Liver (tissue), 9 donors: ENCODE results near the gene NTN1. TPM values are rescaled to one million over a fixed set of nuclear protein-coding genes. Genes with fewer than 3 reads are reported as not detected.

Experiments
- DNase-seq: peaks from one replicate; pipeline ENCODE4 v3.0.0-alpha.2; 2017; ENCODE audit warnings: low spot score
- H3K27ac ChIP-seq, 2 donors: one replicate each; pipeline ENCODE4 v1.7.0; 2013; ENCODE audit warnings: inconsistent platforms in 2 of 2, low read length in 2 of 2, control low read depth in 1 of 2, low read depth in 1 of 2, mild to moderate bottlenecking in 1 of 2
- H3K27me3 ChIP-seq, 4 donors: one replicate each; pipeline versions ENCODE4 v1.6.1 to v1.7.0; 2013; ENCODE audit warnings: low read length in 3 of 4, inconsistent platforms in 1 of 4, mild to moderate bottlenecking in 1 of 4, moderate library complexity in 1 of 4; ENCODE audit not compliant: control insufficient read depth in 4 of 4, insufficient read depth in 4 of 4
- H3K36me3 ChIP-seq, 4 donors: one replicate each; pipeline versions ENCODE4 v1.6.1 to v1.7.0; 2013; ENCODE audit warnings: low read length in 3 of 4, mild to moderate bottlenecking in 3 of 4, low read depth in 1 of 4, moderate library complexity in 1 of 4; ENCODE audit not compliant: control insufficient read depth in 4 of 4, insufficient read depth in 3 of 4
- H3K4me1 ChIP-seq, 4 donors: one replicate each; pipeline versions ENCODE4 v1.6.1 to v1.7.0; 2013; ENCODE audit warnings: low read length in 3 of 4, mild to moderate bottlenecking in 3 of 4, moderate library complexity in 1 of 4; ENCODE audit not compliant: control insufficient read depth in 4 of 4, insufficient read depth in 4 of 4
- H3K4me3 ChIP-seq, 3 donors: one replicate each; pipeline versions ENCODE4 v1.6.1 to v1.7.0; 2013; ENCODE audit warnings: low read length in 3 of 3, control low read depth in 1 of 3, low read depth in 1 of 3, mild to moderate bottlenecking in 1 of 3
- H3K9ac ChIP-seq, 2 donors: one replicate each; pipeline ENCODE4 v1.7.0; 2013; ENCODE audit warnings: low read length in 2 of 2, mild to moderate bottlenecking in 2 of 2, moderate library complexity in 2 of 2, control low read depth in 1 of 2, low read depth in 1 of 2
- H3K9me3 ChIP-seq, 4 donors: one replicate each; pipeline versions ENCODE4 v1.6.1 to v1.7.0; 2013; ENCODE audit warnings: low read length in 3 of 4; ENCODE audit not compliant: control insufficient read depth in 4 of 4
- EGR1 ChIP-seq, 2 donors: IDR thresholded peaks; 2 replicates each; pipeline ENCODE4 v1.6.1; 2016 to 2018; ENCODE audit warnings: antibody characterized with exemption in 2 of 2, low read depth in 2 of 2
- FOXA1 ChIP-seq: IDR thresholded peaks from 2 replicates; pipeline ENCODE4 v1.6.1; 2016; ENCODE audit warnings: antibody characterized with exemption
- FOXA2 ChIP-seq: IDR thresholded peaks from 2 replicates; pipeline ENCODE4 v1.6.1; 2016; ENCODE audit warnings: antibody characterized with exemption
- HNF4A ChIP-seq, 2 donors: conservative IDR thresholded peaks; 2 replicates each; pipeline ENCODE4 v1.6.1; 2016; ENCODE audit warnings: antibody characterized with exemption in 2 of 2, mild to moderate bottlenecking in 2 of 2
- HNF4G ChIP-seq: IDR thresholded peaks from 2 replicates; pipeline ENCODE4 v1.6.1; 2016; ENCODE audit warnings: antibody characterized with exemption
- JUND ChIP-seq, 2 donors: IDR thresholded peaks; 2 replicates each; pipeline ENCODE4 v1.6.1; 2016; ENCODE audit warnings: antibody characterized with exemption in 2 of 2
- NR2F2 ChIP-seq: IDR thresholded peaks from 2 replicates; pipeline ENCODE4 v1.6.1; 2016; ENCODE audit warnings: antibody characterized with exemption
- RAD21 ChIP-seq, 2 donors: IDR thresholded peaks; 2 replicates each; pipeline ENCODE4 v1.6.1; 2016; ENCODE audit warnings: antibody characterized with exemption in 2 of 2, mild to moderate bottlenecking in 2 of 2
- RXRA ChIP-seq, 2 donors: IDR thresholded peaks; 2 replicates each; pipeline ENCODE4 v1.6.1; 2017 to 2018; ENCODE audit warnings: antibody characterized with exemption in 2 of 2, mild to moderate bottlenecking in 1 of 2
- SP1 ChIP-seq: IDR thresholded peaks from 2 replicates; pipeline ENCODE4 v1.6.1; 2018; ENCODE audit warnings: antibody characterized with exemption, mild to moderate bottlenecking
- TAF1 ChIP-seq: conservative IDR thresholded peaks from 2 replicates; pipeline ENCODE4 v1.6.1; 2016; ENCODE audit warnings: antibody characterized with exemption, mild to moderate bottlenecking
- YY1 ChIP-seq: IDR thresholded peaks from 2 replicates; pipeline ENCODE4 v1.6.1; 2016; ENCODE audit warnings: antibody characterized with exemption, mild to moderate bottlenecking
- WGBS: extraction: QIAGEN DNeasy Blood & Tissue Kit; methylation state at CpG from one replicate; pipeline ENCODE4 v1.1.7; 2013; 5-methylcytosine and 5-hydroxymethylcytosine counted together
- polyA plus RNA-seq, 2 donors: library from polyadenylated mRNA; stranded (reverse) in 1 of 2; unstranded in 1 of 2; fragments of 200-250 nt in 1 of 2; fragments of >200 nt in 1 of 2; fragmentation: Nextera tagmentation in 1 of 2; extraction: Ambion mirVana in 1 of 2; gene quantifications; one replicate each; pipeline versions ENCODE4 v1.2.1 to v1.2.3, GENCODE V29; 2013 to 2015
- total RNA-seq, 2 donors: library from RNA; depleted of rRNA; stranded (reverse); fragments of >200 nt; gene quantifications; one replicate each; pipeline ENCODE4 v1.2.3, GENCODE V29; 2014
- TF ChIP-seq, protein P1 (sequence below): fragments of 150-350 bp; IDR thresholded peaks from 2 replicates; pipeline ENCODE4 v1.5.1; 2017; ENCODE audit warnings: improper control_type of control experiment, low read depth, low read length; ENCODE audit not compliant: missing input control
- TF ChIP-seq, protein P2 (sequence below): IDR thresholded peaks from 2 replicates; pipeline ENCODE4 v1.6.1; 2016; ENCODE audit warnings: antibody characterized with exemption
- TF ChIP-seq, protein P3 (sequence below): IDR thresholded peaks from 2 replicates; pipeline ENCODE4 v1.6.1; 2016; ENCODE audit warnings: antibody characterized with exemption
- donor health status: healthy.
- donor health status: healthy.
- donor health status: healthy.
- donor health status: healthy.
- donor health status: healthy.

The NTN1 gene
- total and polyA plus RNA-seq, 4 donors = 0.14 to 8.7 (median 4.3) TPM

DNA sequence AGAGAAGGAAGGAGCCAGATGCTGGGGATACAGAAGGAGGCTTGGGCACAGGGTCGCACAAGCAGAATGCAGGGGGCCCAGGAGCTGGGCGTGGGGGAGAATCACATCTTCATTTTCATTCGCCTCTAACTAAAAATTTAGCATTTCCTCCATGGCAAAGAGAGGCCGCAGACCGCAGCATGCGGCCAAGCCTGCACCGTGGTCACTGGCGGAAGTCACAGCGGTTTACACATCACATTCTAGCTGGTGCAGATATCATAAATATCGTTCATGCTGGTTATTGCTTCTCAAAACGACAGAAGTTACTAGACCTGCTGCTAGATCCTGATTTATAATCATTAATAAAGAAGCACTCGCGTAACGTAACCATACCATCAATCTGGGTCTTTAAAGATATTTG is 162.0 kb downstream of the NTN1 start:
- Histone ChIP-seq H3K36me3 (peaks cover 0 to 3% (median 0%) of the 10 kb centered on the region in 4 donors), H3K9me3 (no peaks in the 10 kb centered on the region), H3K27ac (no peak overlapping the region), H3K4me3 (no peak overlapping the region), H3K4me1 (no peaks in the 10 kb centered on the region), H3K9ac (no peak overlapping the region), H3K27me3 (no peaks in the 10 kb centered on the region)
- TF ChIP-seq HNF4G = no peak
- no peak for TF ChIP-seq FOXA2
- 84% methylated on average over 14 of the region's 14 CpGs for WGBS
- DNase-seq = no peak

DNA sequence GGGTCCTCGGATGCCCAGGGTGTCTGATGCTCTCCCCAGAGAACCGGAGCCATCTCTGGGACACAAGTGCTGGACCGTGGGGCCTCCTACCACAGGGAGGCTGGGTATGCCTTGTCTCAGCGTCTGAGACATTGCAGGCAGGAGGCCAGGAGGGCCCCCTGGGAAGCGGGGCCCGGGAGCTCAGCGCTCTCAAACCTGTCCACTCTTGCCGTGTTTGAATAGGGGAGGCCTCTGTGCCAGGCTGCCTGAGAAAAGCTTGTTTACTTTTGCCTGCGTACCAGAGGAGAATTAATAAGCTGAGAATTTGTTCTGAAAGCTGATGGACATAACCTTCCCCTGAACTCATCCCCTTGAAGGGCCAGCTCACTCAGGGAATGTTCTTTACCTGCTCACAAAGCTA is 163.8 kb downstream of the NTN1 start:
- no peak for DNase-seq

DNA sequence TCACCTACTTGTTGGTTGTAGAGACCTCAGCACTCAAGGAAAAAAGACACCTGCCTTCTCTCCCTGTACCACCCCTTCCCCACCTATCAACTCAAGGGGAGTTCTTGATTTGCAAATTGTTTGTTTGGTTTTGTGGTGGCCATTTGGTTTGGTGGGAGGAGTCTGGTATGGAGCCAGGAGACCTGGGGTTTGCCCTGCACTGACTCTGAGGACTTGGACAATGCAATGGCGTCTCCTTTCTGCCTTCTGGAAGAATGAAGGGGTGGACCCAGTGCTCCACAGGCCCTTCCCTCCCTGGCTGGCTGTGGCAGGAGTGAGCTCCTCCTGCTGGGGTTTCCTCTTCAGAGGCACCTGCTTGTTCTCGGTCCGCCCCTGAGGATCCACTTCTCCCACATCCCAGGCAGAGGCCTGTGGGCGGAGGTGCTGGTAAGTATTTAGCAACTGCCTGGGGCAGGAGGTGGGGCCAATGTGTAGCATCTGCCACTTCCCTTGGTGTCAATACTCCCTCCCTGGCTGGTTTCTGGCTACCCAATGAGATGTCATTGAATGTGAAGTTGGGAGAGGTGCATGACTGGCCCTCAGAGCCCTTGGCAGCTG is 164.5 kb downstream of the NTN1 start:
- TF ChIP-seq HNF4A (conservative IDR thresholded peaks at IDR 0.05) (no peak), FOXA1 (no peak), RXRA (IDR thresholded peaks at IDR 0.05) (no peak), FOXA2 (no peak), TAF1 (no peak), SP1 (no peak), YY1 (no peak), NR2F2 (no peak), HNF4G (no peak), JUND (IDR thresholded peaks at IDR 0.05) (no peak), EGR1 (IDR thresholded peaks at IDR 0.05; ENCODE audit: low read depth in 2 of 2) (no peak)
- TF ChIP-seq, protein P1, sequence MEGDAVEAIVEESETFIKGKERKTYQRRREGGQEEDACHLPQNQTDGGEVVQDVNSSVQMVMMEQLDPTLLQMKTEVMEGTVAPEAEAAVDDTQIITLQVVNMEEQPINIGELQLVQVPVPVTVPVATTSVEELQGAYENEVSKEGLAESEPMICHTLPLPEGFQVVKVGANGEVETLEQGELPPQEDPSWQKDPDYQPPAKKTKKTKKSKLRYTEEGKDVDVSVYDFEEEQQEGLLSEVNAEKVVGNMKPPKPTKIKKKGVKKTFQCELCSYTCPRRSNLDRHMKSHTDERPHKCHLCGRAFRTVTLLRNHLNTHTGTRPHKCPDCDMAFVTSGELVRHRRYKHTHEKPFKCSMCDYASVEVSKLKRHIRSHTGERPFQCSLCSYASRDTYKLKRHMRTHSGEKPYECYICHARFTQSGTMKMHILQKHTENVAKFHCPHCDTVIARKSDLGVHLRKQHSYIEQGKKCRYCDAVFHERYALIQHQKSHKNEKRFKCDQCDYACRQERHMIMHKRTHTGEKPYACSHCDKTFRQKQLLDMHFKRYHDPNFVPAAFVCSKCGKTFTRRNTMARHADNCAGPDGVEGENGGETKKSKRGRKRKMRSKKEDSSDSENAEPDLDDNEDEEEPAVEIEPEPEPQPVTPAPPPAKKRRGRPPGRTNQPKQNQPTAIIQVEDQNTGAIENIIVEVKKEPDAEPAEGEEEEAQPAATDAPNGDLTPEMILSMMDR = no peak
- TF ChIP-seq, protein P2, sequence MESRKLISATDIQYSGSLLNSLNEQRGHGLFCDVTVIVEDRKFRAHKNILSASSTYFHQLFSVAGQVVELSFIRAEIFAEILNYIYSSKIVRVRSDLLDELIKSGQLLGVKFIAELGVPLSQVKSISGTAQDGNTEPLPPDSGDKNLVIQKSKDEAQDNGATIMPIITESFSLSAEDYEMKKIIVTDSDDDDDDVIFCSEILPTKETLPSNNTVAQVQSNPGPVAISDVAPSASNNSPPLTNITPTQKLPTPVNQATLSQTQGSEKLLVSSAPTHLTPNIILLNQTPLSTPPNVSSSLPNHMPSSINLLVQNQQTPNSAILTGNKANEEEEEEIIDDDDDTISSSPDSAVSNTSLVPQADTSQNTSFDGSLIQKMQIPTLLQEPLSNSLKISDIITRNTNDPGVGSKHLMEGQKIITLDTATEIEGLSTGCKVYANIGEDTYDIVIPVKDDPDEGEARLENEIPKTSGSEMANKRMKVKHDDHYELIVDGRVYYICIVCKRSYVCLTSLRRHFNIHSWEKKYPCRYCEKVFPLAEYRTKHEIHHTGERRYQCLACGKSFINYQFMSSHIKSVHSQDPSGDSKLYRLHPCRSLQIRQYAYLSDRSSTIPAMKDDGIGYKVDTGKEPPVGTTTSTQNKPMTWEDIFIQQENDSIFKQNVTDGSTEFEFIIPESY = no peak
- TF ChIP-seq, protein P3, sequence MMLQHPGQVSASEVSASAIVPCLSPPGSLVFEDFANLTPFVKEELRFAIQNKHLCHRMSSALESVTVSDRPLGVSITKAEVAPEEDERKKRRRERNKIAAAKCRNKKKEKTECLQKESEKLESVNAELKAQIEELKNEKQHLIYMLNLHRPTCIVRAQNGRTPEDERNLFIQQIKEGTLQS = no peak
- H3K27ac ChIP-seq = no peak overlapping the region
- H3K9ac ChIP-seq = no peak overlapping the region
- H3K9me3 ChIP-seq = no peaks in the 10 kb centered on the region
- no peaks in the 10 kb centered on the region for H3K27me3 ChIP-seq
- no peak overlapping the region for H3K4me3 ChIP-seq
- WGBS = 94% methylated on average over 4 of the region's 4 CpGs
- DNase-seq = no peak
- no peaks in the 10 kb centered on the region for H3K4me1 ChIP-seq
- H3K36me3 ChIP-seq = peaks cover 0 to 3% (median 1%) of the 10 kb centered on the region in 4 donors

More for the DNA sequence above, 163.8 kb downstream of the NTN1 start:
- Histone ChIP-seq H3K9me3 (no peaks in the 10 kb centered on the region), H3K27ac (no peak overlapping the region), H3K27me3 (no peaks in the 10 kb centered on the region), H3K4me3 (no peak overlapping the region), H3K36me3 (peaks cover 0 to 3% (median 1%) of the 10 kb centered on the region in 4 donors), H3K4me1 (no peaks in the 10 kb centered on the region), H3K9ac (no peak overlapping the region)
- TF ChIP-seq EGR1 (IDR thresholded peaks at IDR 0.05; ENCODE audit: low read depth in 2 of 2) (no peak), RAD21 (IDR thresholded peaks at IDR 0.05) (no peak), HNF4A (conservative IDR thresholded peaks at IDR 0.05) (no peak), SP1 (no peak)
- 88% methylated on average over 9 of the region's 9 CpGs for WGBS
